PC-9 (cell line): ENCODE results near the gene GGT1.

Source experiments
- EZH2 ChIP-seq: fragments of 200-600 bp; sonication (generic); IDR thresholded peaks from 2 replicates; pipeline ENCODE4 v1.8.0; 2017; ENCODE audit warnings: antibody characterized with exemption, low read depth
- TF ChIP-seq, protein P1 (sequence below): fragments of 200-600 bp; sonication (generic); conservative IDR thresholded peaks from 2 replicates; pipeline ENCODE4 v1.6.1; 2017; ENCODE audit warnings: mixed run types, antibody characterized with exemption, mild to moderate bottlenecking, moderate library complexity

DNA sequence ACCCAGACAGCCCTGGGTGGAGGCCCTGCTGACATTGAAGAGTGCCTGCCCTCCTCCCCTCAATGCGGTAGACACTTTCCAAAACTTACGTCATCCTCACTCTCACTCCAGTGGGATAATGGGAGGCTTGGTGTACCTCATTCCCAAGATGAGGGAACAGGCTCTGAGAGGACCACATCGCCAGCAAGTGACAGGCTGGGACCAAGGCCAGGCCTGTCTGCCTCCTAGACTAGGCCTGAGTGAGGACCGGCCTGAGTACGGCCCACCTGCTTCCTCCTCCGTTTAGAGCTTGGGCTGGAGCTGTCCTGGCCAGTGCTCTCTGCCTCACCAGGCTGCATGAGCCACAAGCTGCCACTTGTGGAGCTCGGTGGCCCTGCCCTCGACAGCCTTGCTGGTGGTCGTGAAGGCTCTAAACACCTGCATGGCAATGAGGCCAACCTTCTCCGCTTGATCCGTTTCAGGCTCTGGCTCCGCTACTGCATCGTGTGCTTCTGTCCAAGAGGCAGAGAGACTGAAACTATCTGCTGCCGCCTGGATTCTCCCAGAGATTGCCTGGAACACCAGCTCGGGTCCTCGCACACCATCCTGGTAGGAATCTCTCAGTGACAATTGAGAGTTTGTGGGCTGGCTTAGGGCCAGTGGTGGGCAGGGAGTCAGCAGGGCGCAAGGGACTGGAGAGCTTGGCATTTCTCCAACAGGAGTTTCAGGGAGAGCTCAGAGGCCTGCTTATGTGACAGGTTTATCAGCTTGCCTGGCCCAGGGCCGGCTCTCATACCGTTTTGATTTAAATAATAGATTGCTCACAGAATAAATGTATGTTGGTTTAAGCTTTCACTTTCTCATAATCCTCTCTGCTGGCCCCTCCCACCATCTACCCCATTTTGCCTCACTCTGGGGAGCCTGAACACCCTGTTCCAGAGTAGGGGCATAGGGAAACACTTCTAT lies 19.5 kb upstream of the GGT1 start:
- TF ChIP-seq, protein P1, sequence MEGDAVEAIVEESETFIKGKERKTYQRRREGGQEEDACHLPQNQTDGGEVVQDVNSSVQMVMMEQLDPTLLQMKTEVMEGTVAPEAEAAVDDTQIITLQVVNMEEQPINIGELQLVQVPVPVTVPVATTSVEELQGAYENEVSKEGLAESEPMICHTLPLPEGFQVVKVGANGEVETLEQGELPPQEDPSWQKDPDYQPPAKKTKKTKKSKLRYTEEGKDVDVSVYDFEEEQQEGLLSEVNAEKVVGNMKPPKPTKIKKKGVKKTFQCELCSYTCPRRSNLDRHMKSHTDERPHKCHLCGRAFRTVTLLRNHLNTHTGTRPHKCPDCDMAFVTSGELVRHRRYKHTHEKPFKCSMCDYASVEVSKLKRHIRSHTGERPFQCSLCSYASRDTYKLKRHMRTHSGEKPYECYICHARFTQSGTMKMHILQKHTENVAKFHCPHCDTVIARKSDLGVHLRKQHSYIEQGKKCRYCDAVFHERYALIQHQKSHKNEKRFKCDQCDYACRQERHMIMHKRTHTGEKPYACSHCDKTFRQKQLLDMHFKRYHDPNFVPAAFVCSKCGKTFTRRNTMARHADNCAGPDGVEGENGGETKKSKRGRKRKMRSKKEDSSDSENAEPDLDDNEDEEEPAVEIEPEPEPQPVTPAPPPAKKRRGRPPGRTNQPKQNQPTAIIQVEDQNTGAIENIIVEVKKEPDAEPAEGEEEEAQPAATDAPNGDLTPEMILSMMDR: no peak
- TF ChIP-seq EZH2: no peak
